Astrocyte (in vitro differentiated cells and primary cell): ENCODE measurements around the gene FOXP3. TPM values are rescaled to one million over a fixed set of nuclear protein-coding genes. Genes with fewer than 3 reads are reported as not detected.

Source experiments
- DNase-seq: peaks from one replicate; pipeline ENCODE4 v3.0.0-alpha.2; 2010; ENCODE audit warnings: low read depth
- FAIRE-seq: peaks from 2 replicates; lab custom pipeline; 2011; peaks lifted over from hg19 to GRCh38; lab: Jason Lieb, UNC
- H2AFZ ChIP-seq: 2 replicates; pipeline ENCODE4 v1.6.0; 2012; ENCODE audit warnings: low read depth, low read length, inconsistent platforms
- H3K27ac ChIP-seq: 2 replicates; pipeline ENCODE4 v1.5.1; 2011; ENCODE audit warnings: low read depth, low read length, inconsistent platforms
- H3K27me3 ChIP-seq: 2 replicates; pipeline ENCODE4 v1.6.0; 2011; ENCODE audit warnings: low read length, inconsistent platforms; ENCODE audit not compliant: insufficient read depth
- H3K36me3 ChIP-seq: 2 replicates; pipeline ENCODE4 v1.5.1; 2011; ENCODE audit warnings: low read length, inconsistent platforms; ENCODE audit not compliant: insufficient read depth
- H3K4me1 ChIP-seq: 2 replicates; pipeline ENCODE4 v1.5.1; 2011; ENCODE audit warnings: low read length, inconsistent platforms; ENCODE audit not compliant: insufficient read depth
- H3K4me2 ChIP-seq: 2 replicates; pipeline ENCODE4 v1.6.0; 2012; ENCODE audit warnings: low read length, inconsistent platforms
- H3K4me3 ChIP-seq: 2 replicates; pipeline ENCODE4 v1.5.1; 2011; ENCODE audit warnings: low read depth, mild to moderate bottlenecking, low read length, inconsistent platforms; ENCODE audit not compliant: insufficient read depth
- H3K79me2 ChIP-seq: 2 replicates; pipeline ENCODE4 v1.6.0; 2012; ENCODE audit warnings: mild to moderate bottlenecking, low read length, inconsistent platforms; ENCODE audit not compliant: insufficient read depth
- H3K9ac ChIP-seq: 2 replicates; pipeline ENCODE4 v1.6.0; 2012; ENCODE audit warnings: mild to moderate bottlenecking, low read length, inconsistent platforms
- H3K9me3 ChIP-seq: 2 replicates; pipeline ENCODE4 v1.5.1; 2012; ENCODE audit warnings: low read depth, mild to moderate bottlenecking, low read length, inconsistent platforms; ENCODE audit not compliant: insufficient read depth
- H4K20me1 ChIP-seq: 2 replicates; pipeline ENCODE4 v1.6.0; 2012; ENCODE audit warnings: low read length, inconsistent platforms; ENCODE audit not compliant: insufficient read depth
- H3K27ac Mint-ChIP-seq: one replicate; pipeline ENCODE4 v1.8.0; 2021; ENCODE audit warnings: mild to moderate bottlenecking, mixed read lengths; ENCODE audit not compliant: unreplicated experiment
- H3K27me3 Mint-ChIP-seq: one replicate; pipeline ENCODE4 v1.8.0; 2021; ENCODE audit warnings: low read depth, mixed read lengths; ENCODE audit not compliant: unreplicated experiment
- H3K36me3 Mint-ChIP-seq: one replicate; pipeline ENCODE4 v1.8.0; 2021; ENCODE audit warnings: low read depth, mixed read lengths; ENCODE audit not compliant: unreplicated experiment
- H3K4me1 Mint-ChIP-seq: one replicate; pipeline ENCODE4 v1.8.0; 2021; ENCODE audit warnings: low read depth, mixed read lengths; ENCODE audit not compliant: unreplicated experiment
- H3K4me3 Mint-ChIP-seq: one replicate; pipeline ENCODE4 v1.8.0; 2021; ENCODE audit warnings: mild to moderate bottlenecking, moderate library complexity, mixed read lengths; ENCODE audit not compliant: unreplicated experiment
- H3K9me3 Mint-ChIP-seq: one replicate; pipeline ENCODE4 v1.8.0; 2021; ENCODE audit warnings: mild to moderate bottlenecking, mixed read lengths; ENCODE audit not compliant: unreplicated experiment
- EZH2 ChIP-seq: IDR thresholded peaks from 2 replicates; pipeline ENCODE4 v1.6.1; 2012; ENCODE audit warnings: mild to moderate bottlenecking, low read length, inconsistent platforms; ENCODE audit not compliant: insufficient read depth
- total RNA-seq: library from RNA; stranded (reverse); gene quantifications from 2 replicates; pipeline ENCODE4 v1.2.1, GENCODE V29; 2021
- TF ChIP-seq, protein P1 (sequence below): IDR thresholded peaks from 2 replicates; pipeline ENCODE4 v1.5.1; 2011; ENCODE audit warnings: low read depth, mild to moderate bottlenecking, inconsistent platforms, low read length, moderate library complexity; ENCODE audit not compliant: insufficient read depth

The FOXP3 gene
- total RNA-seq, 1 donor from 2014 or later = 0.09 TPM

GRCh38 chrX:49257846-49258748 lies 6.4 kb downstream of the FOXP3 start:
- Mint-ChIP-seq H3K4me3 (no peak overlapping the region), H3K27me3 (no peaks in the 10 kb centered on the region), H3K9me3 (no peaks in the 10 kb centered on the region)

GRCh38 chrX:49257074-49257790 lies 7.3 kb downstream of the FOXP3 start:
- peaks cover 2% of the 10 kb centered on the region for H3K4me1 Mint-ChIP-seq
- Histone ChIP-seq H3K27ac (no peak overlapping the region), H3K4me2 (no peak overlapping the region), H2AFZ (no peak overlapping the region), H3K27me3 (no peaks in the 10 kb centered on the region), H3K9ac (no peak overlapping the region), H3K4me1 (no peaks in the 10 kb centered on the region), H3K79me2 (no peaks in the 10 kb centered on the region), H3K36me3 (no peaks in the 10 kb centered on the region), H4K20me1 (no peaks in the 10 kb centered on the region), H3K4me3 (no peak overlapping the region), H3K9me3 (no peaks in the 10 kb centered on the region)
- no peak overlapping the region for H3K27ac Mint-ChIP-seq
- no peak overlapping the region for H3K4me3 Mint-ChIP-seq
- DNase-seq = no peak
- FAIRE-seq = no peak
- TF ChIP-seq, protein P1, sequence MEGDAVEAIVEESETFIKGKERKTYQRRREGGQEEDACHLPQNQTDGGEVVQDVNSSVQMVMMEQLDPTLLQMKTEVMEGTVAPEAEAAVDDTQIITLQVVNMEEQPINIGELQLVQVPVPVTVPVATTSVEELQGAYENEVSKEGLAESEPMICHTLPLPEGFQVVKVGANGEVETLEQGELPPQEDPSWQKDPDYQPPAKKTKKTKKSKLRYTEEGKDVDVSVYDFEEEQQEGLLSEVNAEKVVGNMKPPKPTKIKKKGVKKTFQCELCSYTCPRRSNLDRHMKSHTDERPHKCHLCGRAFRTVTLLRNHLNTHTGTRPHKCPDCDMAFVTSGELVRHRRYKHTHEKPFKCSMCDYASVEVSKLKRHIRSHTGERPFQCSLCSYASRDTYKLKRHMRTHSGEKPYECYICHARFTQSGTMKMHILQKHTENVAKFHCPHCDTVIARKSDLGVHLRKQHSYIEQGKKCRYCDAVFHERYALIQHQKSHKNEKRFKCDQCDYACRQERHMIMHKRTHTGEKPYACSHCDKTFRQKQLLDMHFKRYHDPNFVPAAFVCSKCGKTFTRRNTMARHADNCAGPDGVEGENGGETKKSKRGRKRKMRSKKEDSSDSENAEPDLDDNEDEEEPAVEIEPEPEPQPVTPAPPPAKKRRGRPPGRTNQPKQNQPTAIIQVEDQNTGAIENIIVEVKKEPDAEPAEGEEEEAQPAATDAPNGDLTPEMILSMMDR = no peak
- TF ChIP-seq EZH2 = no peak
- H3K27me3 Mint-ChIP-seq = no peaks in the 10 kb centered on the region
- no peaks in the 10 kb centered on the region for H3K9me3 Mint-ChIP-seq
- no peaks in the 10 kb centered on the region for H3K36me3 Mint-ChIP-seq

More at GRCh38 chrX:49257846-49258748, 6.4 kb downstream of the FOXP3 start:
- H2AFZ ChIP-seq = no peak overlapping the region
- H4K20me1 ChIP-seq = no peaks in the 10 kb centered on the region
- FAIRE-seq (no peak), DNase-seq (no peak)
- no peaks in the 10 kb centered on the region for H3K4me1 ChIP-seq
- no peak overlapping the region for H3K4me3 ChIP-seq
- H3K27me3 ChIP-seq = no peaks in the 10 kb centered on the region
- no peaks in the 10 kb centered on the region for H3K9me3 ChIP-seq
- no peak overlapping the region for H3K4me2 ChIP-seq
- no peak overlapping the region for H3K27ac ChIP-seq
- Mint-ChIP-seq H3K27ac (no peak overlapping the region), H3K36me3 (no peaks in the 10 kb centered on the region), H3K4me1 (peaks cover 2% of the 10 kb centered on the region)
- H3K36me3 ChIP-seq = no peaks in the 10 kb centered on the region
- H3K79me2 ChIP-seq = no peaks in the 10 kb centered on the region
- no peak overlapping the region for H3K9ac ChIP-seq
- TF ChIP-seq, protein P1 = no peak
- TF ChIP-seq EZH2 = no peak
